Psoas muscle (tissue), 8 donors: Measurements from ENCODE around the gene ZNF70. TPM values are rescaled to one million over a fixed set of nuclear protein-coding genes. Genes with fewer than 3 reads are reported as not detected.
A peak's percentile ranks its signal among the peaks of the same experiment; 100 is the strongest.

Experiments used
- ATAC-seq, 4 donors: fragments of 200-7000 bp; cut with Tn5 transposase; one replicate each; pipeline ENCODE4 v1.9.1; 2020; ENCODE audit warnings: moderate library complexity in 3 of 4, mild to moderate bottlenecking in 2 of 4
- DNase-seq, 2 donors: peaks; one replicate each; pipeline ENCODE4 v3.0.0-alpha.2; 2020
- H3K27ac ChIP-seq: fragments of 200-600 bp; one replicate; pipeline ENCODE4 v1.8.0; 2022
- H3K27me3 ChIP-seq, 3 donors: fragments of 200-600 bp in 1 of 3; one replicate each; pipeline versions ENCODE4 v1.6.1 to v1.8.0; 2013 to 2022; ENCODE audit warnings: low read length in 2 of 3, mild to moderate bottlenecking in 2 of 3, moderate library complexity in 1 of 3; ENCODE audit not compliant: insufficient read depth in 3 of 3
- H3K36me3 ChIP-seq, 2 donors: fragments of 200-600 bp in 1 of 2; one replicate each; pipeline versions ENCODE4 v1.6.1 to v1.8.0; 2013 to 2022; ENCODE audit warnings: low read depth in 1 of 2, mild to moderate bottlenecking in 1 of 2, moderate library complexity in 1 of 2; ENCODE audit not compliant: insufficient read depth in 1 of 2
- H3K4me1 ChIP-seq: fragments of 200-600 bp; one replicate; pipeline ENCODE4 v1.8.0; 2022
- H3K4me3 ChIP-seq: fragments of 200-600 bp; one replicate; pipeline ENCODE4 v1.8.0; 2022; ENCODE audit warnings: mild to moderate bottlenecking
- H3K9me3 ChIP-seq: fragments of 200-600 bp; one replicate; pipeline ENCODE4 v1.8.0; 2022
- CTCF ChIP-seq: fragments of 200-600 bp; IDR thresholded peaks from one replicate; pipeline ENCODE4 v1.8.0; 2022; ENCODE audit warnings: antibody characterized with exemption
- WGBS, 3 donors: extraction: QIAGEN DNeasy Blood & Tissue Kit; methylation state at CpG; one replicate each; pipeline versions ENCODE4 v1.1.6 to v1.1.7; 2013; 5-methylcytosine and 5-hydroxymethylcytosine counted together
- intact Hi-C, 2 donors: fragments of 100-400 bp; cut with DNase I; formaldehyde crosslinking; loops; one replicate each; pipeline versions ENCODE4 v1.11.0 to v1.14.2; 2022
- polyA plus RNA-seq, 3 donors: library from polyadenylated mRNA; stranded (reverse); fragments of 200-250 nt; gene quantifications; one replicate each; pipeline ENCODE4 v1.2.3, GENCODE V29; 2013
- total RNA-seq, 4 donors: library from RNA; stranded (reverse); fragmentation: NEBNext Ultra II Directional in 2 of 4; extraction: Animal tissue kit (Norgen Biotek cat#: 25700) in 2 of 4; gene quantifications; one replicate each; pipeline versions ENCODE4 v1.2.1 to v1.2.4, GENCODE V29; 2021 to 2023
- donor health status: healthy with polysubstance abuse.
- donor health status: DM: no; HTN: no; CAD: no; lungs with moderate emphysema.
- donor health status: Bipolar disorder and iron deficiency.
- donor health status: healthy.
- donor health status: DM: yes; HTN: yes; CAD: no.
- donor health status: DM: no; HTN: no; CAD: no.
- donor health status: DM: no; HTN: no; CAD: no.
- donor health status: DM: yes; HTN: yes; CAD: no.

Gene ZNF70
- total and polyA plus RNA-seq, 7 donors = 1.2 to 12.9 (median 3.5) TPM

- H3K4me1 ChIP-seq = peaks cover 10% of the 10 kb centered on the region
- no peak for ATAC-seq
- 82 to 88% (median 85%) methylated on average over 14 of the region's 14 CpGs for WGBS, 3 donors
Observed at GRCh38 chr22:23754220-23754919, 3.5 kb upstream of the ZNF70 start, which contains the start of gene VPREB3. VPREB3 (minus strand) TSS chr22:23754425; CDS start chr22:23754363, 62 bp downstream.

GRCh38 chr22:23753385-23753784 is 2.5 kb upstream of the ZNF70 start:
- intact Hi-C loops = no loop called here
- ATAC-seq (no peak), DNase-seq (no peak)
- 62 to 73% (median 68%) methylated on average over 2 of the region's 2 CpGs for WGBS, 3 donors
- TF ChIP-seq CTCF = no peak
- Histone ChIP-seq H3K36me3 (no peaks in the 10 kb centered on the region), H3K27ac (no peak overlapping the region), H3K27me3 (no peaks in the 10 kb centered on the region), H3K4me3 (no peak overlapping the region), H3K9me3 (no peaks in the 10 kb centered on the region), H3K4me1 (peaks cover 10% of the 10 kb centered on the region)

More at GRCh38 chr22:23754220-23754919, 3.5 kb upstream of the ZNF70 start, which contains the start of gene VPREB3:
- no peak within 1 kb of the TSS for H3K27ac ChIP-seq
- no peaks in the 10 kb centered on the region for H3K36me3 ChIP-seq
- H3K27me3 ChIP-seq = no peaks in the 10 kb centered on the region
- TF ChIP-seq CTCF = no peak
- intact Hi-C loops = no loop called here
- H3K4me3 ChIP-seq = no peak within 1 kb of the TSS
- no peak for DNase-seq
- H3K9me3 ChIP-seq = no peaks in the 10 kb centered on the region

- Histone ChIP-seq H3K27me3 (no peaks in the 10 kb centered on the region), H3K27ac (no peak overlapping the region), H3K4me1 (peaks cover 10% of the 10 kb centered on the region), H3K4me3 (no peak overlapping the region), H3K9me3 (no peaks in the 10 kb centered on the region), H3K36me3 (no peaks in the 10 kb centered on the region)
- no peak for TF ChIP-seq CTCF
- 89% methylated on average over 16 of the region's 16 CpGs for WGBS, 3 donors
- ATAC-seq (no peak), DNase-seq (no peak)
- intact Hi-C loops = no loop called here
Observed at GRCh38 chr22:23752750-23753149, 1.8 kb upstream of the ZNF70 start.

GRCh38 chr22:23752090-23752691 is 1.3 kb upstream of the ZNF70 start:
- H3K27me3 ChIP-seq = no peaks in the 10 kb centered on the region
- peaks cover 10% of the 10 kb centered on the region for H3K4me1 ChIP-seq
- no peak for TF ChIP-seq CTCF
- H3K4me3 ChIP-seq = peak overlapping the region; percentile 91
- H3K36me3 ChIP-seq = no peaks in the 10 kb centered on the region
- no peak for DNase-seq
- no peak overlapping the region for H3K27ac ChIP-seq
- no peak for ATAC-seq
- 78 to 84% (median 82%) methylated on average over 9 of the region's 9 CpGs for WGBS, 3 donors
- intact Hi-C loops = no loop called here
- H3K9me3 ChIP-seq = no peaks in the 10 kb centered on the region
